HG02759 (cell line): Measurements from ENCODE around the gene HOXA5.

Experiments
- ATAC-seq: cut with Tn5 transposase; IDR thresholded peaks from one replicate; pipeline ENCODE4 v1.9.1; 2021; ENCODE audit warnings: mild to moderate bottlenecking, moderate library complexity; ENCODE audit not compliant: unreplicated experiment

The HOXA5 gene

GRCh38 chr7:27182861-27183681 is 39.6 kb upstream of the HOXA5 start:
- ATAC-seq: no peak

GRCh38 chr7:27182285-27182841 is 38.9 kb upstream of the HOXA5 start:
- no peak for ATAC-seq

- ATAC-seq: no peak
Observed at GRCh38 chr7:27181795-27182275, 38.4 kb upstream of the HOXA5 start.

- no peak for ATAC-seq
Observed at GRCh38 chr7:27180431-27181420, 37.2 kb upstream of the HOXA5 start.

- no peak for ATAC-seq
Observed at GRCh38 chr7:27179503-27180430, 36.3 kb upstream of the HOXA5 start.

GRCh38 chr7:27179030-27179429 is 35.5 kb upstream of the HOXA5 start:
- no peak for ATAC-seq

- no peak for ATAC-seq
Observed at GRCh38 chr7:27178366-27178765, 34.9 kb upstream of the HOXA5 start.

GRCh38 chr7:27177795-27178320 is 34.4 kb upstream of the HOXA5 start:
- no peak for ATAC-seq

- no peak for ATAC-seq
Observed at GRCh38 chr7:27176962-27177794, 33.7 kb upstream of the HOXA5 start.

GRCh38 chr7:27176524-27176845 is 33.0 kb upstream of the HOXA5 start:
- ATAC-seq: no peak

- no peak for ATAC-seq
Observed at GRCh38 chr7:27175626-27176523, 32.4 kb upstream of the HOXA5 start.

GRCh38 chr7:27174874-27175625 is 31.6 kb upstream of the HOXA5 start:
- no peak for ATAC-seq

GRCh38 chr7:27173956-27174873 is 30.7 kb upstream of the HOXA5 start, which contains the start of gene HOXA10:
TSS of gene HOXA10 (minus strand) at chr7:27174320. CDS start at chr7:27174306, 14 bp downstream.
- no peak for ATAC-seq

- no peak for ATAC-seq
Observed at GRCh38 chr7:27173511-27173955, 30.1 kb upstream of the HOXA5 start.

- ATAC-seq: no peak
Observed at GRCh38 chr7:27172823-27173510, 29.5 kb upstream of the HOXA5 start.
